Suppressor macrophage treated with lipopolysaccharide for 4 hours (primary cell): Measurements from ENCODE around the gene HHIPL2.

Experiments
- DNase-seq: peaks from one replicate; pipeline ENCODE4 v3.0.0-alpha.2; 2020

The HHIPL2 gene

GRCh38 chr1:222547944-222548671, at the start of gene HHIPL2:
Gene HHIPL2, minus strand, starts transcription at chr1:222548104. Its CDS starts 60 bp downstream, at chr1:222548044.
- no peak for DNase-seq

- no peak for DNase-seq
Observed at GRCh38 chr1:222596696-222597095, 48.8 kb upstream of the HHIPL2 start.

- DNase-seq = no peak
Observed at GRCh38 chr1:222594789-222595188, 46.9 kb upstream of the HHIPL2 start.

GRCh38 chr1:222592171-222592570, 44.3 kb upstream of the HHIPL2 start:
- no peak for DNase-seq

GRCh38 chr1:222589462-222590302, 41.8 kb upstream of the HHIPL2 start, which contains the start of gene TAF1A:
Gene TAF1A, minus strand, starts transcription at chr1:222589933.
- peak; percentile 87 for DNase-seq

- DNase-seq = no peak
Observed at GRCh38 chr1:222588135-222588534, 40.2 kb upstream of the HHIPL2 start.

- no peak for DNase-seq
Observed at GRCh38 chr1:222586842-222587241, 38.9 kb upstream of the HHIPL2 start.

GRCh38 chr1:222583079-222583478, 35.2 kb upstream of the HHIPL2 start:
- DNase-seq = peak; percentile 90

GRCh38 chr1:222582099-222582774, 34.3 kb upstream of the HHIPL2 start:
- DNase-seq = peak; percentile 68

- no peak for DNase-seq
Observed at GRCh38 chr1:222579316-222579715, 31.4 kb upstream of the HHIPL2 start.

GRCh38 chr1:222570837-222571236, 22.9 kb upstream of the HHIPL2 start:
- DNase-seq = no peak

- no peak for DNase-seq
Observed at GRCh38 chr1:222561656-222562055, 13.8 kb upstream of the HHIPL2 start.

GRCh38 chr1:222557574-222557973, 9.7 kb upstream of the HHIPL2 start:
- DNase-seq = no peak

- no peak for DNase-seq
Observed at GRCh38 chr1:222557148-222557547, 9.2 kb upstream of the HHIPL2 start.

GRCh38 chr1:222555992-222556615, 8.2 kb upstream of the HHIPL2 start:
- DNase-seq = no peak

- no peak for DNase-seq
Observed at GRCh38 chr1:222554177-222554576, 6.3 kb upstream of the HHIPL2 start.

GRCh38 chr1:222552882-222553281, 5.0 kb upstream of the HHIPL2 start:
- no peak for DNase-seq

- no peak for DNase-seq
Observed at GRCh38 chr1:222547260-222547614, 667 bp downstream of the HHIPL2 start.

GRCh38 chr1:222546548-222547259, 1.2 kb downstream of the HHIPL2 start:
- DNase-seq = peak; percentile 14

- DNase-seq = no peak
Observed at GRCh38 chr1:222546091-222546490, 1.8 kb downstream of the HHIPL2 start.

GRCh38 chr1:222543817-222544216, 4.1 kb downstream of the HHIPL2 start:
- DNase-seq = no peak

- no peak for DNase-seq
Observed at GRCh38 chr1:222540598-222540995, 7.3 kb downstream of the HHIPL2 start.
